K562 (cell line): Measurements from ENCODE around the gene H2AZ2. TPM values are rescaled to one million over a fixed set of nuclear protein-coding genes. Genes with fewer than 3 reads are reported as not detected.

ENCODE experiments used
- ATF7 ChIP-seq: fragments of 450-650 bp; IDR thresholded peaks from 2 replicates; pipeline ENCODE4 v1.7.1; 2014; ENCODE audit warnings: mild to moderate bottlenecking, moderate library complexity
- CTBP1 ChIP-seq: fragments of 450-650 bp; IDR thresholded peaks from 2 replicates; pipeline ENCODE4 v1.6.1; 2016; ENCODE audit warnings: borderline replicate concordance
- ESRRB ChIP-seq: fragments of 250-450 bp; sonication (Bioruptor Pico); IDR thresholded peaks from 2 replicates; pipeline ENCODE4 v1.5.0; 2020; ENCODE audit warnings: mild to moderate bottlenecking, moderate library complexity, borderline replicate concordance
- MGA ChIP-seq: fragments of 450-650 bp; IDR thresholded peaks from 2 replicates; pipeline ENCODE4 v1.6.1; 2016; ENCODE audit warnings: mild to moderate bottlenecking, moderate library complexity
- TRIM24 ChIP-seq, 2 experiments: fragments of 450-650 bp; IDR thresholded peaks; 2 replicates each; pipeline ENCODE4 v1.6.1; 2016
- ZBTB40 ChIP-seq, 2 experiments: fragments of 450-650 bp in 1 of 2; sonication (generic) in 1 of 2; formaldehyde crosslinking in 1 of 2; IDR thresholded peaks; 2 replicates each; pipeline versions ENCODE4 v1.7.1 to v1.9.0; 2016 to 2022; ENCODE audit warnings: inconsistent platforms in 1 of 2, mild to moderate bottlenecking in 1 of 2, missing genetic modification reagents in 1 of 2
- polyA plus RNA-seq, 8 experiments: library from polyadenylated mRNA; depleted of rRNA in 4 of 8; stranded (reverse) in 5 of 8; unstranded in 3 of 8; fragments of >200 nt; fragmentation: Nextera tagmentation in 2 of 8; fragmentation: Illumina TruSeq in 1 of 8; extraction: Ambion mirVana in 2 of 8; extraction: Trizol in 1 of 8; gene quantifications; 2 replicates each; pipeline versions ENCODE4 v1.2.1 to v1.2.3, GENCODE V29; 2011 to 2014; ENCODE audit warnings: inconsistent platforms in 1 of 8, missing spikeins in 1 of 8
- total RNA-seq, 7 experiments: library from RNA; depleted of rRNA in 6 of 7; stranded (reverse); fragments of >200 nt in 6 of 7; fragmentation: Illumina TruSeq in 2 of 7; extraction: Trizol in 2 of 7; gene quantifications; 2 replicates each; pipeline versions ENCODE4 v1.2.1 to v1.2.3, GENCODE V29; 2011 to 2021; ENCODE audit warnings: low replicate concordance in 1 of 7

The H2AZ2 gene
- total and polyA plus RNA-seq, 9 of the 15 experiments (the other 6 are each of a cell fraction or from before 2014, with no cell fraction given) = 105 to 382 (median 286) TPM

GRCh38 chr7:44847920-44848634 is at the start of gene H2AZ2 (continued):
- peak; percentile 91 for TF ChIP-seq MGA
- TF ChIP-seq CTBP1 = peak; percentile 98
- TF ChIP-seq TRIM24 (IDR thresholded peaks at IDR 0.05) = peak; percentile 44 to 81; a peak in 3 of 4 replicates
- peak; percentile 89 for TF ChIP-seq ATF7
- TF ChIP-seq ESRRB (CRISPR knock-in tag) = no peak
- no peak for TF ChIP-seq ZBTB40 (IDR thresholded peaks at IDR 0.05)
- no peak for TF ChIP-seq ZBTB40 (CRISPR knock-in tag; IDR thresholded peaks at IDR 0.05)
